AG20443 (cell line): ENCODE data around the gene PDLIM1.
A peak's percentile ranks its signal among the peaks of the same experiment; 100 is the strongest.
"Not testable (repeated sequence)": the region's sequence is repeated elsewhere in the genome, so short reads cannot be mapped to it uniquely, and the experiment has no call there.

Experiments used
- DNase-seq: peaks from one replicate; pipeline ENCODE4 v3.0.0; 2012; ENCODE audit warnings: low spot score, mixed read lengths

PDLIM1 gene

GRCh38 chr10:95240096-95240495 lies 50.7 kb downstream of the PDLIM1 start:
- DNase-seq: not testable (repeated sequence)

- DNase-seq: no peak
Observed at GRCh38 chr10:95237376-95238170, 53.2 kb downstream of the PDLIM1 start.

DNA sequence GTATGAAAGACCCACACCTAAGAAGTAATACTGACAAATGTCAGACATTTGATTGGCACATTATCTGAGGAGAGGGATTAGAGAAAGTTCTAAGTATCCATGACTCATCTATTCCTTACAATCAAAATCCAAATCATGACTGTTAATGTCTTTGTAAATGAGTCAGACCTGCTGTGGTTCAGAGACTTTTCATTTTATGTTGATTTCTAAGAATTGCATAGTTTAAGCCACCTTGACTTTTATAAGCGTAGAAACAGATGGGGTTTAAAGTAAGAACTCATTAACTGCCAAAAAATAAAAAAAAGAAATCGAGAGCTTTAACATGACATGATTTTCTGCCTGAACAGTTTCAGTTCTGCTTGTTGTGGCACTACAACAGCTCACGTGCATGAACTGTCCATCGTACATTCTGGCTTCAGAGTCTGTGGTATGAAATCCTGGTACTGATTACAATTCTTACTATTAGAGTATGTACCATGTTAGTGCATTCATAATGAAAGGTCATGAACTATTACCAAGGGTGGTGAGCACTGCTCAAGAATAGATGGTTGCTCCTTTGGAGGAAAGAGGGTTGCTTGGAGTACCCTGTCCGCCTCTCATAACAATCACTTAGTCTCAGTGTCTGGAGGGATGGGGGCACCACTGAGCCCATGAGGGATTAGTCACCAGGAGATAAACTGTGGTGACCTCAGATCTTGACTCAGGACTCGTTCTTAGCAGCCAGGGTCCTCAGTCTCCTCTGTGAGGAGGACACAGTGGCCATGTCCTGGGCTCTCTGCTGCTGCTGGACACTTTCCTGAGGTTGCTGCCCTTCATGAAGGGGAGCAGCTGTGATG lies 54.5 kb downstream of the PDLIM1 start:
- DNase-seq: peak; percentile 30

DNA sequence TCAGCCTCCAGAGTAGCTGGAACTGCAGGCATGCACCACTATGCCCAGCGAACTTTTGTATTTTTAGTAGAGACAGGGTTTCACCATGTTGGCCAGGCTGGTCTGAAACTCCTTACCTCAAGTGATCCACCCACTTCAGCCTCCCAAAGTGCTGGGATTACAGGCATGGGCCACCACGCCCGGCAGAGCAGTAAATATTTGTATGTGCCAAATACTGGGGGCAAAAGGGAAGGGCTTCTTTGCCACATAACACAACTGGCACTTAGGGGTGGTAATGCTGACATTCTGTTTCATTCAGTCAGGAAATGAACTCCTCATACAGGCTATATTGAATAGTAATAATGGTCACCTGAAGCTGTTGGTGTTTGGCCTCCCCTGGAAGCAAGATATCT lies 55.1 kb downstream of the PDLIM1 start:
- DNase-seq: no peak

- no peak for DNase-seq
Observed at GRCh38 chr10:95234951-95235350, 55.9 kb downstream of the PDLIM1 start.

- DNase-seq: no peak
Observed at GRCh38 chr10:95233377-95234034, 57.3 kb downstream of the PDLIM1 start.

GRCh38 chr10:95230677-95231586 lies 59.9 kb downstream of the PDLIM1 start:
- DNase-seq: not testable (repeated sequence)

GRCh38 chr10:95229724-95230627 lies 60.8 kb downstream of the PDLIM1 start:
- DNase-seq: peak; percentile 80

DNA sequence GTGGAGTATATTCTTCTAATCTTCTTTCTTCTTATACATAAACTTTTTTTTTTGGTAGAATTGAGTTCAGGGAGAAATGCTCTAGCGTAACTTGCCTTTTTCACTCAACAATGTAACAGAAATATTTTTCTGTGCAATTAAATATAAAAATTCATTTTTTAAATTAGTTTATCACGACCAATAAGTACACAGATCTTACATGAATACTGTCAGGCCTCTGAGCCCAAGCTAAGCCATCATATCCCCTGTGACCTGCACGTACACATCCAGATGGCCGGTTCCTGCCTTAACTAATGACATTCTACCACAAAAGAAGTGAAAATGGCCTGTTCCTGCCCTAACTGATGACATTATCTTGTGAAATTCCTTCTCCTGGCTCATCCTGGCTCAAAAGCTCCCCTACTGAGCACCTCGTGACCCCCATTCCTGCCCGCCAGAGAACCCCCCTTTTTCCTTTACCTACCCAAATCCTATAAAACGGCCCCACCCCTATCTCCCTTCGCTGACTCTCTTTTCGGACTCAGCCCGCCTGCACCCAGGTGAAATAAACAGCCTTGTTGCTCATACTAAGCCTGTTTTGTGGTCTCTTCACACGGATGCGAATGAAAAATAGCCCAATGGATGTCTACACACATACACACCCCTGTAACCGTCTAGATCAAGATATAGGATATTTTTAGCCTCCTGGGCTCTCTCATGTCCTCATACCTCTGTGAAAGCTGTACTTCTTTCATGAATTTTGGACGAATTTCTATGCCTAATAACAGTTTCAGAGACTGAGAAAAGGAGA lies 61.7 kb downstream of the PDLIM1 start:
- not testable (repeated sequence) for DNase-seq

DNA sequence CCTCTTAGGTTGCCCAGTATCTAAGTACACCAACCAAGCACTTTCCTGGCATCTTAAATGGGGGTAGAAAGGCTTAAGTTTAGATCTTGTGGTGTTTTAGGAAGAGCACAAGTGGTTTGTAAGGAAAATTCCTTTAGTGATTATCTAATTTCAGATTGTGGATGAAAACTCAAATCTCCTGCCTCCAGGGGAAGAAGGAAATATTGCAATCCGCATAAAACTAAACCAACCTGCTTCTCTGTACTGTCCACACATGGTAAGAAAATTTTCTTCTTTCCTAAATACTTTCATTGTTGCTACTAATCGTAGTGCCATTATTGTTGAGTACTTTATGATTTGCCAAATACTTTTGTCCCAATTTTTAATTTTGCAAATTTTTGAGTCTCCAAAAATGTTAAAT lies 65.7 kb downstream of the PDLIM1 start:
- DNase-seq: no peak

GRCh38 chr10:95221124-95221523 lies 69.7 kb downstream of the PDLIM1 start:
- DNase-seq: no peak

- no peak for DNase-seq
Observed at GRCh38 chr10:95220539-95220938, 70.3 kb downstream of the PDLIM1 start.

DNA sequence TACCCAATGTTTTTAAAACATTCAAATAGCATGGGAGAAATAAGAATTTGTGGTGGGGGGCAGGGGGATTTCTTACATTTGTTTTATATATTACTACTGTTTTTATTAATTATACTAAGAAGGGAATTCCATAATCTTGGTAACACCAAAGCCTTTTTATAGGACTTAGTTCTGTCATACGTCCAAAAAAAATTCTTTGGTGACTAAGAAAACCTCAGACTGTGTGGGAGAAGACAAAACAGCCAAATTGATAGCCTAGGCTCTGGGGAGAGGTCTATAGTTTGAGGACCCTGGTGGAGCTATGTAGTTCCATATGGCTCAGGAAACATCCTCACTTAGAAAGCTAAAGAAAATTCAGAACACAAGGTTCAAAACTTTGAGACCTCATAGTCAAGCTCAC lies 73.3 kb downstream of the PDLIM1 start:
- DNase-seq: no peak

DNA sequence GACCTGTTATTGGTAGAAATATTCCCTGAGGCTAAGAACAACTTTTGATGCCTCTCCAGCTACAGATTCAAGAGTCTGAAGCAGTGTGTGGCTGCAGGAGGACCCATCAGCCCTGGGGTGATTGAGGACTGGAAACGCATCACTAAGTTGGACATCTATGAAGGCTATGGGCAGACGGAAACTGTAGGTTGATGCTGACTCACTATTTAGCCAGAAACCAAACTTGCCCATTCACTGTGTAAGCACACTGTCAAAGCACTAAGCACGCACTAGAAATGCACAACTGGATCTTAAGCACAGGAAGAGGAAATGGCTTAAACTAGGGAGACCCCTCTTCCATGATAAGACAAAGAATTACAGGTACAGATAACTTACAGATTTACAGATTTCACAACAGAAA lies 76.0 kb downstream of the PDLIM1 start:
- no peak for DNase-seq

- no peak for DNase-seq
Observed at GRCh38 chr10:95214369-95214768, 76.4 kb downstream of the PDLIM1 start.

- peak; percentile 26 for DNase-seq
Observed at GRCh38 chr10:95211606-95212279, 79.1 kb downstream of the PDLIM1 start.

DNA sequence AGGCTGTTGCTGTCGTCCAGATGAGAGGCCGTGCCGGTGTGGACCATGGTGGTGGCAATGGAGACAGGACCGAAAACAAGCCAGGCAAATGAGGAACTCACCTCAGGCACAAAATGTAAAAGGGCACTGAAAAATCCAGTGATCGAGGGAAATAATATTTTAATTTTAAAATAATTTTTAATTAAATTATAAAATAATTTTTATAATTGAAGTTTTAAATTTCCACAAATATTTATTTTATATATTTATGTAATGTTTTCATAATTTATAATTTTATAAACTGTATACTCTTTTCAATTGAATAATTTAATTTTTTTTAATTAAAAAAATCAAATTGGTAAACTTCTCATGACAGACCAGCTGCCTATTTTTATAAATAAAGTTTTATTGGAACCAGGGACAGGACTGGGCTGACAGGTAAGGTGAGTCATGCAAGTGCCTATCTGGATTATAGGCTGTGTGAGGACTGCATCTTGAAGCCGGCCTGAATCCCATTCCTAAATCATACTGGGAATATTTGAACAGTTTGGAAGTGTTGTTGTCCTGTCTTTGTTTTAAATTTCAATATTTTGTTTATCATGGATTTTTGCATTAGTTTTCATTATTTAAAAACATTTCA lies 81.2 kb downstream of the PDLIM1 start:
- DNase-seq: no peak

- peak; percentile 51 for DNase-seq
Observed at GRCh38 chr10:95208702-95209391, 82.0 kb downstream of the PDLIM1 start.
